Neural crest cell (in vitro differentiated cells): ENCODE data around the gene ITPKC. TPM values are rescaled to one million over a fixed set of nuclear protein-coding genes. Genes with fewer than 3 reads are reported as not detected.

ENCODE experiments used
- DNase-seq: peaks from one replicate; pipeline ENCODE4 v3.0.0; 2021; ENCODE audit warnings: low read depth, mixed read lengths, low spot score
- H3K27ac Mint-ChIP-seq: one replicate; pipeline ENCODE4 v1.8.0; 2021; ENCODE audit warnings: mild to moderate bottlenecking, mixed read lengths; ENCODE audit not compliant: unreplicated experiment
- H3K27me3 Mint-ChIP-seq: 2 replicates; pipeline ENCODE4 v1.8.0; 2021; ENCODE audit warnings: low read depth, mild to moderate bottlenecking, mixed read lengths
- H3K36me3 Mint-ChIP-seq: 2 replicates; pipeline ENCODE4 v1.8.0; 2021; ENCODE audit warnings: low read depth, mild to moderate bottlenecking, mixed read lengths
- H3K4me1 Mint-ChIP-seq: 2 replicates; pipeline ENCODE4 v1.8.0; 2021; ENCODE audit warnings: mixed read lengths
- H3K4me3 Mint-ChIP-seq: one replicate; pipeline ENCODE4 v1.8.0; 2021; ENCODE audit warnings: mild to moderate bottlenecking, mixed read lengths
- H3K9me3 Mint-ChIP-seq: 2 replicates; pipeline ENCODE4 v1.8.0; 2021; ENCODE audit warnings: mixed read lengths
- total RNA-seq: library from RNA; stranded (reverse); gene quantifications from 2 replicates; pipeline ENCODE4 v1.2.1, GENCODE V29; 2021
- TF ChIP-seq, protein P1 (sequence below): fragments of 200-600 bp; sonication (generic); conservative IDR thresholded peaks from 2 replicates; pipeline ENCODE4 v1.5.0; 2021; ENCODE audit warnings: antibody characterized with exemption, mild to moderate bottlenecking

Gene ITPKC
- total RNA-seq, 1 donor from 2014 or later, result 13.9 TPM

DNA sequence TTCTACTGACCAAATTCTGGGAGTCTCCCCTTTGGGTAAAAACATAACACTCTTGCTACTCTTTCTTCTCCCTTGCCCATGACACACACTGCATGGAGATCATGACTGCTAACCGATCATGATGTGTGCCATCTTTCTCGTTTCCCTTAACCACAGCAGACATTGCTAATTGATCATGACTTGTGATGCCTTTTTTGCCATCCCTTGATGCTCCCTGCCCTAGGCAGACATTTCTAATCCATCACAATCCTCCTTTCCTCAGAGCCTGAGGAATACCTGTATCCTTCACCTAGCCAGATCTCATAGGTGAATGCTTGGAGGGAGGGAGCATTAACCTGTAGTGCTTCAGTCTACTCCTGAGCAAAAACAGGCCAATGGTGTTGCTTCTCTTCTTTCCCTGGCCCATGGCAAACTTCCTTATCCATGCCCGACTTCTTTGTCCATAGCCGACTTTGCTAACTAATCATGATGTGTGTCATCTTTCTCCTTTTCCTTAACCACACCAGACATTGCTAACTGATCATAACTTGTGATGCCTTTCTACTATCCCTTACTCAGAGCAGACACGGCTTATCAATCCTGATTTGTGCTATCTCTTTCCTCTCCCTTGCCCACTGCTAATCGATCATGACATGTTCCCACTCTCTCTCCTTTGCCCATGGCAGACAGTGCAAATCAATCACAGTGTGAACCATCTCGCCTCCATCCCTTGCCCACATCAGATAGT lies 44.2 kb upstream of the ITPKC start:
- no peak overlapping the region for H3K27ac Mint-ChIP-seq
- H3K4me3 Mint-ChIP-seq, result no peak overlapping the region
- DNase-seq, result no peak
- H3K27me3 Mint-ChIP-seq, result no peaks in the 10 kb centered on the region
- peaks cover 5% of the 10 kb centered on the region for H3K9me3 Mint-ChIP-seq
- no peaks in the 10 kb centered on the region for H3K4me1 Mint-ChIP-seq
- peaks cover 25% of the 10 kb centered on the region for H3K36me3 Mint-ChIP-seq
- TF ChIP-seq, protein P1, sequence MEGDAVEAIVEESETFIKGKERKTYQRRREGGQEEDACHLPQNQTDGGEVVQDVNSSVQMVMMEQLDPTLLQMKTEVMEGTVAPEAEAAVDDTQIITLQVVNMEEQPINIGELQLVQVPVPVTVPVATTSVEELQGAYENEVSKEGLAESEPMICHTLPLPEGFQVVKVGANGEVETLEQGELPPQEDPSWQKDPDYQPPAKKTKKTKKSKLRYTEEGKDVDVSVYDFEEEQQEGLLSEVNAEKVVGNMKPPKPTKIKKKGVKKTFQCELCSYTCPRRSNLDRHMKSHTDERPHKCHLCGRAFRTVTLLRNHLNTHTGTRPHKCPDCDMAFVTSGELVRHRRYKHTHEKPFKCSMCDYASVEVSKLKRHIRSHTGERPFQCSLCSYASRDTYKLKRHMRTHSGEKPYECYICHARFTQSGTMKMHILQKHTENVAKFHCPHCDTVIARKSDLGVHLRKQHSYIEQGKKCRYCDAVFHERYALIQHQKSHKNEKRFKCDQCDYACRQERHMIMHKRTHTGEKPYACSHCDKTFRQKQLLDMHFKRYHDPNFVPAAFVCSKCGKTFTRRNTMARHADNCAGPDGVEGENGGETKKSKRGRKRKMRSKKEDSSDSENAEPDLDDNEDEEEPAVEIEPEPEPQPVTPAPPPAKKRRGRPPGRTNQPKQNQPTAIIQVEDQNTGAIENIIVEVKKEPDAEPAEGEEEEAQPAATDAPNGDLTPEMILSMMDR, result no peak

DNA sequence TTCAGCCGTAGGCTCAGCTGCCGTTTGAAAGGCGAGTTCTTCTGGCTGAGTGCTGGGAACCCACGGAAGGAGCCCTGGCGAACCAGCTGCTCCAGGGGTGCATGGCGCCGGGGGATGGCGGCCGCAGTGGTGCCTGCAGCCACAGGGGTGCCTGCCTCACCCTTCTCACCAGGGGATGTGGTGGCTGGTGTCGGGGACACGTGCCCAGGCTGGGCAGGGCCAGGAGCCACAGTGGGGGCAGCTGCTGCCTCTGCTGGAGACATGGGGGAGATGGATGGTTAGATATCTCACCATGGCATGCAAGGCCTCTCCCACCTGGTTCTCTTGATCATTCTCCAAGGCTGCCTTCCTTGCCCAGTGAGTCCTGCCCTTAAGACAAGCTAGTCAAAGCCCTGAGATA lies 43.5 kb upstream of the ITPKC start:
- Mint-ChIP-seq H3K36me3 (peaks cover 26% of the 10 kb centered on the region), H3K27ac (no peak overlapping the region), H3K9me3 (peaks cover 5% of the 10 kb centered on the region), H3K27me3 (no peaks in the 10 kb centered on the region), H3K4me3 (no peak overlapping the region), H3K4me1 (no peaks in the 10 kb centered on the region)
- TF ChIP-seq, protein P1, result no peak
- DNase-seq, result no peak

DNA sequence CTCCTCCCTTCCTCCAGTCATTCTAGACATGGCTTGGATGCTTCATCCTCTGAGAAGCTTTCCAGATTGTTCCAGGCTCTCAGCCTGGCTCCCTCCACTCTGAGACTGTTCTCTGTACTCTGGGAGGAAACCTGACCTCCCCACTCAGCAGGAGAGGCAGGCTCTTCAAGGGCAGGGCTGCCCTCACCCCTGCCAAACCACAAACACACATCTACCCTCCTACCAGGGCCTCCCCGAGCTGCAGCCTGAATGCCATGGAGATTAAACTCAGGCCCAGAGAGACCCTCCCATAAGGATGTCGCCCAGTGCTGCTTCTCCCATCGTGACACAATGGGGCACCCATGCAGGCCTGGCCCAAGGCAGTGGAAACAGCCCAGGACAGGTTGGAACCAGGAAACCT lies 42.6 kb upstream of the ITPKC start:
- Mint-ChIP-seq H3K4me3 (no peak overlapping the region), H3K27ac (peak overlapping the region; percentile 27), H3K36me3 (peaks cover 20% of the 10 kb centered on the region), H3K4me1 (no peaks in the 10 kb centered on the region), H3K9me3 (peaks cover 2% of the 10 kb centered on the region), H3K27me3 (no peaks in the 10 kb centered on the region)
- TF ChIP-seq, protein P1, result no peak
- DNase-seq, result no peak

DNA sequence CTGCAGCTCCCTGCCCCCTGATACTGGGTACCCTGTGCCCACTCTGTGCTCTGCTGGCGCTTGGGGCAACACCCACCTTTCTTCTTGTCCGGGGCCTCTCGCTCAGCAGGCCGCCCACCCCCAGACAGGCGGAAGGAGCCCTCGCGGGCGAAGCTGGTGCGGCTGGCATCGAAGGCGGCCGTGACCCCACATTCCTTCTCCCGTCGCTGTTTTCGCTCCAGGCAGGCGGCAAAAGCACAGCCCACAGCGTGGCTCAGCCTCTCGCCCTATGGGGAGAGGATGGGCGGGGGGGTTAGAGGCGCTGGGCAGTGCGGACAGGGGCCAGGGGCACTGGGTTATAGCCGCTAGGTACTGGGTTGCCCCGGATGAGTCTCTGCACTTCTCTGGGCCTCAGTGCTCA lies 39.8 kb upstream of the ITPKC start:
- H3K27me3 Mint-ChIP-seq, result no peaks in the 10 kb centered on the region
- no peak for DNase-seq
- no peak overlapping the region for H3K27ac Mint-ChIP-seq
- H3K4me3 Mint-ChIP-seq, result no peak overlapping the region
- no peaks in the 10 kb centered on the region for H3K9me3 Mint-ChIP-seq
- TF ChIP-seq, protein P1, result no peak
- peaks cover 3% of the 10 kb centered on the region for H3K36me3 Mint-ChIP-seq
- H3K4me1 Mint-ChIP-seq, result no peaks in the 10 kb centered on the region

DNA sequence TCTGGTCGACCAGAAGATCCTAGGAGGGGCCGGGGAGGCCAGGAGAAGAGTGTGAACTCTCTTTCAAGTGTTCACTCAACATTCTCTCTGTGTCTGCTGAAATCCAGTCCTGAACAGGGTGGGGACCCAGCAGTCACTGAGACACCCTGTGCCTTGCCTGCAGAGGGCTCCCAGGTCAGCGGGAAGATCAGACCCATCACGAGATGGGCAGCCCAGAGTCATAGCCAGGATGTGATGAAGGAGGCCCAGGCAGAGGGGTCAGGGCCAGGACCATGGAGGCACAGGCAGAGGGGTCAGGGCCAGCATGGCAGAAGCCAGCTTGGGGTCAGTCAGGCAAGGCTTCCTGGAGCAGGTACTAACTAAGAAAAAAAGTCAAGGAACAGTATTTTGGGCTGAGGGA lies 35.9 kb upstream of the ITPKC start:
- Mint-ChIP-seq H3K4me1 (no peaks in the 10 kb centered on the region), H3K9me3 (no peaks in the 10 kb centered on the region), H3K27ac (no peak overlapping the region), H3K27me3 (no peaks in the 10 kb centered on the region), H3K36me3 (peaks cover 14% of the 10 kb centered on the region), H3K4me3 (no peak overlapping the region)
- no peak for DNase-seq
- TF ChIP-seq, protein P1, result no peak
